KMS-11 (cell line): ENCODE measurements around the gene RGS10.

Experiments used
- H2AFZ ChIP-seq: fragments of 200-600 bp; sonication (generic); 2 replicates; pipeline ENCODE4 v1.6.1; 2016; ENCODE audit warnings: antibody characterized with exemption, mixed run types, low read depth
- H3K27ac ChIP-seq: fragments of 200-600 bp; sonication (generic); 2 replicates; pipeline ENCODE4 v1.6.1; 2016; ENCODE audit warnings: mild to moderate bottlenecking, mixed run types
- H3K27me3 ChIP-seq: fragments of 200-600 bp; sonication (generic); 2 replicates; pipeline ENCODE4 v1.6.1; 2017; ENCODE audit warnings: mild to moderate bottlenecking, low read depth, mixed run types, moderate library complexity; ENCODE audit not compliant: insufficient read depth
- H3K36me3 ChIP-seq: fragments of 200-600 bp; sonication (generic); 2 replicates; pipeline ENCODE4 v1.6.1; 2017; ENCODE audit warnings: mild to moderate bottlenecking, mixed run types; ENCODE audit not compliant: insufficient read depth
- H3K4me1 ChIP-seq: fragments of 200-600 bp; sonication (generic); 2 replicates; pipeline ENCODE4 v1.6.1; 2016; ENCODE audit warnings: mild to moderate bottlenecking, low read depth, mixed run types; ENCODE audit not compliant: poor library complexity, severe bottlenecking
- H3K4me2 ChIP-seq: fragments of 200-600 bp; sonication (generic); 2 replicates; pipeline ENCODE4 v1.7.0; 2016; ENCODE audit warnings: mild to moderate bottlenecking, mixed run types
- H3K4me3 ChIP-seq: fragments of 200-600 bp; sonication (generic); IDR thresholded peaks from 2 replicates; pipeline ENCODE4 v1.6.1; 2017; ENCODE audit warnings: low read depth, low read length, mixed read lengths; ENCODE audit not compliant: insufficient read depth
- H3K79me2 ChIP-seq: fragments of 200-600 bp; sonication (generic); 2 replicates; pipeline ENCODE4 v1.6.1; 2016; ENCODE audit warnings: low read depth, mixed run types; ENCODE audit not compliant: insufficient read depth
- H3K9ac ChIP-seq: fragments of 200-600 bp; sonication (generic); 2 replicates; pipeline ENCODE4 v1.6.1; 2016; ENCODE audit warnings: mild to moderate bottlenecking, mixed run types
- H4K20me1 ChIP-seq: fragments of 200-600 bp; sonication (generic); 2 replicates; pipeline ENCODE4 v1.6.1; 2016; ENCODE audit warnings: mild to moderate bottlenecking, mixed run types; ENCODE audit not compliant: insufficient read depth
- CTCF ChIP-seq: fragments of 200-600 bp; sonication (generic); conservative IDR thresholded peaks from 2 replicates; pipeline ENCODE4 v1.6.1; 2017; ENCODE audit warnings: low read depth, mild to moderate bottlenecking, antibody characterized with exemption, low read length, moderate library complexity, mixed read lengths

RGS10 gene

DNA sequence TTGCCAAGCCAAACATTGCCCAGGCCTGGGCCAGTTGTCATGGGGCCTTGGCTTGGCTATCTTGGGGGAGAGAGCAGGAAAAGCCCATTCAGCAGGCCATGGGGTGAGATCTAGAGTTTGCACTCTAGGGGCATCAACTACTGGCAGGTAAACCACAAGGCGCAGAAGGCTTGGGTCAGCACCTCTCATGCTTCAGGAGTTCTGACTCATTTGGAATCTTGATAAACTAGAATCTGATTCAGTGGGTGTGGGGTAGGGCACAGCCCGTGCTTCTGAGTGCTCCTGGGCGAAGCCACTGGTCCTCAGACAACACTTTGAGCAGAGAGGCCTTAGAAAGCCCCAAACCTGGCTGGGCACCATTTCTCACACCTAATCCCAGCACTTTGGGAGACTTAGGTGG, 81.1 kb downstream of the RGS10 start:
- H3K27ac ChIP-seq: no peak overlapping the region
- no peak overlapping the region for H2AFZ ChIP-seq
- H3K4me2 ChIP-seq: no peak overlapping the region
- H3K4me3 ChIP-seq: no peak overlapping the region
- H3K4me1 ChIP-seq: no peaks in the 10 kb centered on the region
- no peak overlapping the region for H3K9ac ChIP-seq
- no peaks in the 10 kb centered on the region for H4K20me1 ChIP-seq
- H3K79me2 ChIP-seq: no peaks in the 10 kb centered on the region
- no peaks in the 10 kb centered on the region for H3K27me3 ChIP-seq
- no peaks in the 10 kb centered on the region for H3K36me3 ChIP-seq
- TF ChIP-seq CTCF: no peak

GRCh38 chr10:119460369-119461195, 81.9 kb downstream of the RGS10 start:
- Histone ChIP-seq H4K20me1 (no peaks in the 10 kb centered on the region), H3K4me2 (no peak overlapping the region), H3K9ac (no peak overlapping the region), H3K4me1 (no peaks in the 10 kb centered on the region), H3K79me2 (no peaks in the 10 kb centered on the region), H2AFZ (no peak overlapping the region), H3K4me3 (no peak overlapping the region), H3K36me3 (no peaks in the 10 kb centered on the region), H3K27me3 (no peaks in the 10 kb centered on the region), H3K27ac (no peak overlapping the region)
- TF ChIP-seq CTCF: no peak

GRCh38 chr10:119459681-119460340, 82.7 kb downstream of the RGS10 start:
- no peak overlapping the region for H3K9ac ChIP-seq
- TF ChIP-seq CTCF: no peak
- no peak overlapping the region for H2AFZ ChIP-seq
- H3K27me3 ChIP-seq: no peaks in the 10 kb centered on the region
- no peaks in the 10 kb centered on the region for H4K20me1 ChIP-seq
- no peak overlapping the region for H3K27ac ChIP-seq
- no peak overlapping the region for H3K4me2 ChIP-seq
- no peaks in the 10 kb centered on the region for H3K79me2 ChIP-seq
- no peaks in the 10 kb centered on the region for H3K4me1 ChIP-seq
- H3K36me3 ChIP-seq: no peaks in the 10 kb centered on the region
- H3K4me3 ChIP-seq: no peak overlapping the region

- Histone ChIP-seq H3K27ac (no peak overlapping the region), H3K79me2 (no peaks in the 10 kb centered on the region), H3K9ac (no peak overlapping the region), H2AFZ (no peak overlapping the region), H3K4me1 (no peaks in the 10 kb centered on the region), H4K20me1 (no peaks in the 10 kb centered on the region), H3K4me2 (no peak overlapping the region), H3K4me3 (no peak overlapping the region), H3K36me3 (no peaks in the 10 kb centered on the region), H3K27me3 (no peaks in the 10 kb centered on the region)
- no peak for TF ChIP-seq CTCF
Observed at GRCh38 chr10:119457966-119458766, 84.4 kb downstream of the RGS10 start.
